Measurements from ENCODE around the gene CEP295NL.

DNA sequence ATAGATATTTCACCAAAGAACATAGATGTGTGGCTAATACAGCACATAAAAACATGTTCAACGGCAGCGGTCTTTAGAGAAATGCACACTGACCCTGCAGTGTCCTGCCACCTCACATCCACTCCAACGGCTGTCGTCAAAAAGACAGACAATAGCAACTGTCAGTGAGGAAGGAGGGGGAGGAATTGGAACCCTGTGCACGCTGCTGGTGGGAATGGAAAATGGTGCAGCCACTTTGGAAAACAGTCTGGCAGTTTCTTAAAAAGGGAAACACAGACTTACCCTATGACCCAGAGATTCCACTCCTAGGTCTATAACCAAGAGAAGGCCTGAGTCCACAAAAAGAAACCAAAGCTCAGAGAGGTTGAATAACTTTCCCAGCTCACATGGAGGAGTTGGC is 7.7 kb downstream of the CEP295NL start:
- TF ChIP-seq, protein P1, sequence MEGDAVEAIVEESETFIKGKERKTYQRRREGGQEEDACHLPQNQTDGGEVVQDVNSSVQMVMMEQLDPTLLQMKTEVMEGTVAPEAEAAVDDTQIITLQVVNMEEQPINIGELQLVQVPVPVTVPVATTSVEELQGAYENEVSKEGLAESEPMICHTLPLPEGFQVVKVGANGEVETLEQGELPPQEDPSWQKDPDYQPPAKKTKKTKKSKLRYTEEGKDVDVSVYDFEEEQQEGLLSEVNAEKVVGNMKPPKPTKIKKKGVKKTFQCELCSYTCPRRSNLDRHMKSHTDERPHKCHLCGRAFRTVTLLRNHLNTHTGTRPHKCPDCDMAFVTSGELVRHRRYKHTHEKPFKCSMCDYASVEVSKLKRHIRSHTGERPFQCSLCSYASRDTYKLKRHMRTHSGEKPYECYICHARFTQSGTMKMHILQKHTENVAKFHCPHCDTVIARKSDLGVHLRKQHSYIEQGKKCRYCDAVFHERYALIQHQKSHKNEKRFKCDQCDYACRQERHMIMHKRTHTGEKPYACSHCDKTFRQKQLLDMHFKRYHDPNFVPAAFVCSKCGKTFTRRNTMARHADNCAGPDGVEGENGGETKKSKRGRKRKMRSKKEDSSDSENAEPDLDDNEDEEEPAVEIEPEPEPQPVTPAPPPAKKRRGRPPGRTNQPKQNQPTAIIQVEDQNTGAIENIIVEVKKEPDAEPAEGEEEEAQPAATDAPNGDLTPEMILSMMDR (IDR thresholded peaks at IDR 0.05; ENCODE audit: low read depth, low read length) = no peak
- TF ChIP-seq MYC (IDR thresholded peaks at IDR 0.05; ENCODE audit: low read depth, low read length) = no peak
- no peak for TF ChIP-seq POLR2A (IDR thresholded peaks at IDR 0.05; ENCODE audit: extremely low read depth, insufficient read length)
- TF ChIP-seq, protein P2, sequence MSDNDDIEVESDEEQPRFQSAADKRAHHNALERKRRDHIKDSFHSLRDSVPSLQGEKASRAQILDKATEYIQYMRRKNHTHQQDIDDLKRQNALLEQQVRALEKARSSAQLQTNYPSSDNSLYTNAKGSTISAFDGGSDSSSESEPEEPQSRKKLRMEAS (IDR thresholded peaks at IDR 0.05; ENCODE audit: low read depth, low read length) = no peak
